ENCODE measurements around the gene HEATR5A.
"Not testable (repeated sequence)": the region's sequence is repeated elsewhere in the genome, so short reads cannot be mapped to it uniquely, and the experiment has no call there.

HEATR5A gene

GRCh38 chr14:31320922-31321766 lies 99.2 kb downstream of the HEATR5A start:
- DNase-seq: no peak

GRCh38 chr14:31320216-31320615 lies 100.1 kb downstream of the HEATR5A start:
- no peak for DNase-seq

GRCh38 chr14:31319701-31320100 lies 100.6 kb downstream of the HEATR5A start:
- DNase-seq: no peak

GRCh38 chr14:31312934-31313333 lies 107.4 kb downstream of the HEATR5A start:
- no peak for DNase-seq

GRCh38 chr14:31312370-31312769 lies 108.0 kb downstream of the HEATR5A start:
- DNase-seq: not testable (repeated sequence)

- no peak for DNase-seq
Measured at GRCh38 chr14:31307618-31308017, 112.7 kb downstream of the HEATR5A start.

- no peak for DNase-seq
Measured at GRCh38 chr14:31307198-31307597, 113.2 kb downstream of the HEATR5A start.

- no peak for DNase-seq
Measured at GRCh38 chr14:31303654-31304053, 116.7 kb downstream of the HEATR5A start.

- no peak for DNase-seq
Measured at GRCh38 chr14:31300883-31301282, 119.5 kb downstream of the HEATR5A start.

- DNase-seq: no peak
Measured at GRCh38 chr14:31300296-31300695, 120.1 kb downstream of the HEATR5A start.

- no peak for DNase-seq
Measured at GRCh38 chr14:31297701-31298344, 122.5 kb downstream of the HEATR5A start.

- DNase-seq: no peak
Measured at GRCh38 chr14:31297112-31297511, 123.2 kb downstream of the HEATR5A start.

- no peak for DNase-seq
Measured at GRCh38 chr14:31294746-31295405, 125.5 kb downstream of the HEATR5A start.

- DNase-seq: no peak
Measured at GRCh38 chr14:31292937-31293616, 127.3 kb downstream of the HEATR5A start.

GRCh38 chr14:31291210-31291609 lies 129.1 kb downstream of the HEATR5A start:
- no peak for DNase-seq

GRCh38 chr14:31287294-31287972 lies 132.9 kb downstream of the HEATR5A start:
- no peak for DNase-seq

GRCh38 chr14:31286456-31287293 lies 133.7 kb downstream of the HEATR5A start:
- DNase-seq: peak in 1 of 2 experiments; percentile 47

- no peak for DNase-seq
Measured at GRCh38 chr14:31283578-31284252, 136.6 kb downstream of the HEATR5A start.

- DNase-seq: no peak
Measured at GRCh38 chr14:31283153-31283552, 137.2 kb downstream of the HEATR5A start.

- DNase-seq: no peak
Measured at GRCh38 chr14:31280871-31281220, 139.5 kb downstream of the HEATR5A start.

All from activated T-cell treated with anti-CD3 and anti-CD28 coated beads, Interleukin-2, amount 50 U/mL, for 48 hours (primary cell).